Bronchial epithelial cell (primary cell): ENCODE data around the gene PDGFA. TPM values are rescaled to one million over a fixed set of nuclear protein-coding genes. Genes with fewer than 3 reads are reported as not detected.
A peak's percentile ranks its signal among the peaks of the same experiment; 100 is the strongest.

Experiments
- DNase-seq: peaks from one replicate; pipeline ENCODE4 v3.0.0-alpha.2; 2010; ENCODE audit warnings: low read depth
- FAIRE-seq: peaks from 2 replicates; lab custom pipeline; 2011; peaks lifted over from hg19 to GRCh38; lab: Jason Lieb, UNC
- H3K27me3 ChIP-seq: 2 replicates; pipeline ENCODE4 v1.5.1; 2011; ENCODE audit warnings: low read length; ENCODE audit not compliant: control insufficient read depth, insufficient read depth
- H3K36me3 ChIP-seq: 2 replicates; pipeline ENCODE4 v1.5.1; 2011; ENCODE audit warnings: low read length; ENCODE audit not compliant: control insufficient read depth, insufficient read depth
- H3K4me3 ChIP-seq: 2 replicates; pipeline ENCODE4 v1.5.1; 2011; ENCODE audit warnings: mild to moderate bottlenecking, low read depth, low read length, control low read depth
- CTCF ChIP-seq: IDR thresholded peaks from 2 replicates; pipeline ENCODE4 v1.5.1; 2011; ENCODE audit warnings: mild to moderate bottlenecking, moderate library complexity, low read length, control low read depth, inconsistent platforms; ENCODE audit not compliant: insufficient read depth, severe bottlenecking
- total RNA-seq: library from RNA; depleted of rRNA; stranded (reverse); fragments of >200 nt; gene quantifications from 2 replicates; pipeline ENCODE4 v1.2.1, GENCODE V29; 2014

PDGFA gene
- total RNA-seq, result 55.8 and 64.8 TPM in 2 replicates

DNA sequence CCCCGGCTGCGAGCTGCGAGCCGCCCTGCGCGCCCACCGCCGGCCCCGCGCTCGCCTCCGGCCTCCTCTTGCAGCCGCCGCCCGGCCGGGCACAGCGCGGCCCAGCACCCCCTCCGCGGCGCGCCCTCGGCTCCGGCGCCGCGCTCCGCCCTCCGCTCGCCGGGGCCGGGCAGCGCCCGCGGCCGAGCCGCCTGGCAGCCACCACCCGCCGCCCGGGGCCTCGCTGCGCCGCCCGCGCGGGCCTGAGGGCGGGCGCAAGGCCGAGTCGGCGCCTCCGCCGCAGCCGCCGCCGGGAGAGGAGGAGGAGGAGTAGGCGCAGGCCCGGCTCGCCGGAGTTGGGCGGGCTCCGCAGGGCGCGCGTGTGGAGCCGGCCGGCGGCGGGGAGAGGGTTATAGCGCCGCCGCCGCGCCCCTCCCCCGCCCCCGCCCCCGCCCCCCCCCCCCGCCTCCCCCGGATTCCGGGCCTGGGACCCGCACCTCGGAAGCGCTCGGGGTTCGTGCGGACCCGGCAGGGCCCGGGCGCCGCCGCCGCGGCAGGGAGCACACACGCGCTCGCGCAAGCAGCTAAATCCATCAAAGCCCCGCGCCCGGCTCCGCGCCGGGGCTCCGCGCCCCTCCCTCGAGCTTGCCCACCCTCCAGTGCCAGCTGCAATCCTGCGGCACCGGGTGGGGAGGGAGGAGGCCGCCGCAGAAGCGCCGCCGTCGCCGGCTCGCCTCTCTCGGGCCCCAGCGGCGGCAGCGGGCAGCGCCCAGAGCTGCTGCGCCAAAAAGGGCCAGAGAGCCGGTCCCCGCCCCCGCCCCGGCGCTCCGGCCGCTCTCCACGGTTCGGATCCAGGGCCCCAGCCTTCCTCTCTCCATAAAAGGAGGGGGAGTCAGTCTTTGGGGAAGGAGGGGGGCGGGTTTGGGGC lies at the start of gene PDGFA:
Gene PDGFA (minus strand): TSS at position 363 of the 907 bp plus-strand sequence. CDS start 845 bp downstream, outside the sequence.
- no peak for FAIRE-seq
- DNase-seq, result no peak
- H3K36me3 ChIP-seq, result no peaks in the 10 kb centered on the region
- H3K27me3 ChIP-seq, result no peaks in the 10 kb centered on the region
- H3K4me3 ChIP-seq, result peak within 1 kb of the TSS; percentile 91
- TF ChIP-seq CTCF, result peak; percentile 13

DNA sequence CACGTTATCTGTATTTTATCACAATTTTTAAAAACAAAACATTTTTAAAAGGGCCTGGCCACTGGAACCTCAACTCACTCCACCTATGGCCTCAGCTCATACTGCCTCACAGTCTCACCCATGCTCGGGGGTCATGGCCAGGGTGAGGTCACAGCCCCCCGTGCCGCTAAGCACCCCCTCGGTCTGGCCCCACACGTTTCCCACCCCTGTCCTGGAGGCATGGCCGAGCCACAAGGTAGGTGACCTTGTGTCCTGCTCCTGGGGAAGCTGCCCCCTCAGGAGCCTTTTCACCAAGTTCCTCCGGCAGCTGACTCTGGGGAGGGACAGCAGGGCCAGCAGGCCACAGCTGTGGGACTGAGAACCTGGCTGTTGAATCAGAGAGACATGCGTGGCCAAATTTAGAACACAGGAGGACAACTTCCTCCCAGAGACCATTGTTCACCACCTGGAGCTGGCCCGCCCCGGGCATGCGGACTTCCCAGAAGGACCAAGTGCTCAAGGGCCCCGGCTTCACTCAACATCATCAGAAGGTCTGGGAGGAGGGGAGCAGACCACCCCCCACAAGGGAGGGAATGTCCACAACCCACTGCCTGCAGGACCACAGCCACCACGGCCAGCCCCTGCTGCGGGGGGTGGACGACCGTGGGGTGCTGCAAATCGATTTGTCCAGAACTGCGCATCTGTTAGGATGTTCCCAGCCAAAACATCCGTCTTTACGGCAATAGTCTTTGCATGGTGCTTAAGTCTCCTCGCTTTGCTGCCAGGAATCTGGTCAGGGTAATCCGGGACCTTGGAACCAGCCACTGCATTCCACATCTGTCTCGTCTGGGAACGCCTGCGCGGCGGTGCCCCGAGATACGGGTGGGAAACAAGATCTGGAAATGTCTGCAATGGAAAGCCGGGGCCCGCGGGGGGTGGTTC lies 48.6 kb upstream of the PDGFA start:
- H3K27me3 ChIP-seq, result no peaks in the 10 kb centered on the region
- H3K36me3 ChIP-seq, result no peaks in the 10 kb centered on the region
- DNase-seq (no peak), FAIRE-seq (no peak)
- no peak overlapping the region for H3K4me3 ChIP-seq
- no peak for TF ChIP-seq CTCF

GRCh38 chr7:567305-567883 lies 47.7 kb upstream of the PDGFA start:
- H3K27me3 ChIP-seq, result no peaks in the 10 kb centered on the region
- FAIRE-seq (no peak), DNase-seq (no peak)
- no peaks in the 10 kb centered on the region for H3K36me3 ChIP-seq
- H3K4me3 ChIP-seq, result no peak overlapping the region
- no peak for TF ChIP-seq CTCF

DNA sequence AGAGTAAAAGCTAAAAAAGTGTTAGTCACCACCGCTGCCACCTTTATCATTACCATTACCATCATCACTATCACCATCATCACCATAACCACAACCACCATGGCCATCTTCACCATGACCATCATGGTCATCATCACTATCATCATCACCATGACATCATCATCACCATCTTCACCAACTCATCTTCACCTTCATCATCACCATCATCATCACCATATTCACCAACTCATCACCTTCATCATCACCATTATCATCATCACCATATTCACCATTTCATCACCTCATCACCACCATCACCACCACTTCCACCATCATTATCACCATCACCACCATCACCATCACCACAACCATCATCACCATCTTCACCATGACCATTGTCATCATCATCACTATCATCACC lies 46.5 kb upstream of the PDGFA start:
- FAIRE-seq (peak; percentile 60), DNase-seq (no peak)
- TF ChIP-seq CTCF, result no peak
- H3K36me3 ChIP-seq, result no peaks in the 10 kb centered on the region
- no peaks in the 10 kb centered on the region for H3K27me3 ChIP-seq
- H3K4me3 ChIP-seq, result no peak overlapping the region

- no peak for TF ChIP-seq CTCF
- Histone ChIP-seq H3K27me3 (no peaks in the 10 kb centered on the region), H3K4me3 (no peak overlapping the region), H3K36me3 (no peaks in the 10 kb centered on the region)
- DNase-seq (no peak), FAIRE-seq (no peak)
These were observed 44.7 kb upstream of the PDGFA start for GRCh38 chr7:564176-564865.
